ENCODE results near the gene PGP.

PGP gene

GRCh38 chr16:2173916-2174315 is 40.7 kb downstream of the PGP start:
- TF ChIP-seq CTCF (IDR thresholded peaks at IDR 0.05): no peak

GRCh38 chr16:2173366-2173765 is 41.3 kb downstream of the PGP start:
- TF ChIP-seq CTCF (IDR thresholded peaks at IDR 0.05): no peak

- TF ChIP-seq CTCF (IDR thresholded peaks at IDR 0.05): no peak
Measured at GRCh38 chr16:2172688-2173335, 41.8 kb downstream of the PGP start.

- TF ChIP-seq CTCF (IDR thresholded peaks at IDR 0.05): no peak
Measured at GRCh38 chr16:2171601-2172178, 43.0 kb downstream of the PGP start.

- no peak for TF ChIP-seq CTCF (IDR thresholded peaks at IDR 0.05)
Measured at GRCh38 chr16:2170587-2171435, 43.8 kb downstream of the PGP start.

- TF ChIP-seq CTCF (IDR thresholded peaks at IDR 0.05): no peak
Measured at GRCh38 chr16:2170080-2170479, 44.6 kb downstream of the PGP start.

- no peak for TF ChIP-seq CTCF (IDR thresholded peaks at IDR 0.05)
Measured at GRCh38 chr16:2167068-2167638, 47.5 kb downstream of the PGP start.

Measured in LNCAP (cell line).